Effector memory CD8-positive, alpha-beta T cell (primary cell): Measurements from ENCODE around the gene FXYD7.
"Not testable (repeated sequence)": the region's sequence is repeated elsewhere in the genome, so short reads cannot be mapped to it uniquely, and the experiment has no call there.

ENCODE experiments used
- ATAC-seq: fragments of 150-1000 bp; cut with Tn5 transposase; replicated peaks from 2 replicates; pipeline ENCODE4 v1.10.0; 2021; ENCODE audit warnings: mild to moderate bottlenecking, moderate library complexity
- DNase-seq, 3 experiments: peaks; one replicate each; pipeline ENCODE4 v3.0.0; 2021
- H3K27ac Mint-ChIP-seq, 2 donors: one replicate each; pipeline ENCODE4 v1.8.0; 2022; ENCODE audit warnings: mild to moderate bottlenecking in 2 of 2, mixed read lengths in 2 of 2, moderate library complexity in 2 of 2
- H3K27me3 Mint-ChIP-seq, 2 donors: one replicate each; pipeline ENCODE4 v1.8.0; 2022; ENCODE audit warnings: mixed read lengths in 2 of 2
- H3K36me3 Mint-ChIP-seq: one replicate; pipeline ENCODE4 v1.8.0; 2022; ENCODE audit warnings: mild to moderate bottlenecking, moderate library complexity, mixed read lengths; ENCODE audit not compliant: insufficient read depth
- H3K4me1 Mint-ChIP-seq, 2 donors: one replicate each; pipeline ENCODE4 v1.8.0; 2022; ENCODE audit warnings: low read depth in 2 of 2, mixed read lengths in 2 of 2
- H3K4me3 Mint-ChIP-seq, 2 donors: one replicate each; pipeline ENCODE4 v1.8.0; 2022; ENCODE audit warnings: mild to moderate bottlenecking in 2 of 2, mixed read lengths in 2 of 2, moderate library complexity in 2 of 2
- H3K9me3 Mint-ChIP-seq, 2 donors: one replicate each; pipeline ENCODE4 v1.8.0; 2022; ENCODE audit warnings: mixed read lengths in 2 of 2

FXYD7 gene

DNA sequence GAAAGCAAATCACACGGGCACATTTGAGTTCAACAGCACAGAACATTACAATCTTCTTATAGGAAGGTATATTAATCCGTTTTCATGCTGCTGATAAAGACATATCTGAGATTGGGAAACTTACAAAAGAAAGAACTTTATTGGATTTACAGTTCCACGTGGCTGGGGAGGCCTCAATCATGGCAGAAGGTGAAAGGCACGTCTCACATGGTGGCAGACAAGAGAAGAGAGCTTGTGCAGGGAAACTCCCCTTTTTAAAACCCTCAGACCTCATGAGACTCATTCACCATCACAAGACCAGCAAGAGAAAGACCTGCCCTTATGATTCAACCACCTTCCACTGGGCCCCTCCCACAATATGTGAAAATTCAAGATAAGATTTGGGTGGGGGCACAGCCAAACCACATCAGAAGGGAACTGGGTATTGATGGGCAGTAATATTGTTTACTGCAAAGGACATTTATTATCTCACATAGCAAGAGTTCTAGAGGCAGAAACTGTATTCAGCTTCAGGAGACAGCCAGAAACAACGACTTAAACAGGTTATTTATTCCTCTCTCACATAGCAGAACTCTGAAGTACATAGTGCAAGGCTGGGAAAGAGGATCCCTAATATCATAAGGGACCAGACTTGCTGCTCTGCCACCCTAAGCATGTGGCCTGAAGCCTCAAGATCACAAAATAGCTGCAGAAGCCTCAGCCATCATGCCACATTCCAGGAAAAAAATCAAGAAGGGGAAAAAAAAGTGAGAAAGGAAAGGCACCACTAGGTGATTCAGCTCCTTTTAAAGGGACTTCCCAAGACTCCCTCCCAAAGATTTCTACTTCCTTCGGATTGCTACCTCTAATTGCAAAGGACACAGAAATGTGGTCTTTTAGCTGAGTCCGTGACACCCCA lies 34.6 kb downstream of the FXYD7 start:
- H3K4me1 Mint-ChIP-seq: peaks cover 4 to 13% of the 10 kb centered on the region in 2 donors
- H3K27me3 Mint-ChIP-seq: no peaks in the 10 kb centered on the region
- no peaks in the 10 kb centered on the region for H3K9me3 Mint-ChIP-seq
- no peak overlapping the region for H3K27ac Mint-ChIP-seq
- ATAC-seq: no peak
- H3K36me3 Mint-ChIP-seq: peaks cover 2% of the 10 kb centered on the region
- H3K4me3 Mint-ChIP-seq: no peak overlapping the region
- no peak for DNase-seq

GRCh38 chr19:35178701-35179100 lies 35.6 kb downstream of the FXYD7 start:
- Mint-ChIP-seq H3K36me3 (peaks cover 2% of the 10 kb centered on the region), H3K4me1 (peaks cover 4 to 12% of the 10 kb centered on the region in 2 donors), H3K4me3 (no peak overlapping the region), H3K9me3 (no peaks in the 10 kb centered on the region), H3K27me3 (no peaks in the 10 kb centered on the region), H3K27ac (no peak overlapping the region)
- ATAC-seq (no peak), DNase-seq (no peak)

- Mint-ChIP-seq H3K4me1 (peaks cover 4 to 8% of the 10 kb centered on the region in 2 donors), H3K36me3 (peaks cover 2% of the 10 kb centered on the region), H3K9me3 (no peaks in the 10 kb centered on the region), H3K27ac (no peak overlapping the region), H3K4me3 (no peak overlapping the region), H3K27me3 (no peaks in the 10 kb centered on the region)
- no peak for ATAC-seq
- no peak for DNase-seq
Measured at GRCh38 chr19:35179830-35180229, 36.8 kb downstream of the FXYD7 start.

DNA sequence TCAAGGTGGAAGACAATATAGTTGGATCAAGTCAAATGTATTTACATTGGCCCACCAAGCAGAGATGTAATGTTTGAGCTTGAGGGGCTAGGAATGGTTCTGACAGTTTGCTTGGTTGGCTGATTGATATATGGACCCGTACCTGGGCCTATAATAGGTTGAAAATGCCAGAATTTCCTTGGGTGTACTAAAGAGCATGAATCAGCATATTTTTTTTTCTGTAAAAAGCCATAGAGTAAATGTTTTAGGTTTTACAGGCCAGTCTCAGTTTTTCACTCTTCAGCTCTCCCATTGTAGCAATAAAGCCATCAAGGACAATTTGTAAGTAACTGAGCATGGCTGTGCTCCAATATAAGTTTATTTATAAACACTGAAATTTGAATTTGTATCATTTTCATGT lies 38.3 kb downstream of the FXYD7 start:
- no peak for DNase-seq
- Mint-ChIP-seq H3K9me3 (no peaks in the 10 kb centered on the region), H3K4me1 (peaks cover 0 to 5% of the 10 kb centered on the region in 2 donors), H3K27me3 (no peaks in the 10 kb centered on the region), H3K27ac (no peak overlapping the region), H3K4me3 (no peak overlapping the region), H3K36me3 (no peaks in the 10 kb centered on the region)
- no peak for ATAC-seq

- peaks cover 0 to 2% of the 10 kb centered on the region in 2 donors for H3K4me1 Mint-ChIP-seq
- no peak overlapping the region for H3K27ac Mint-ChIP-seq
- no peaks in the 10 kb centered on the region for H3K27me3 Mint-ChIP-seq
- H3K36me3 Mint-ChIP-seq: no peaks in the 10 kb centered on the region
- ATAC-seq (no peak), DNase-seq (no peak)
- H3K4me3 Mint-ChIP-seq: no peak overlapping the region
- no peaks in the 10 kb centered on the region for H3K9me3 Mint-ChIP-seq
Measured at GRCh38 chr19:35184267-35184666, 41.2 kb downstream of the FXYD7 start.

GRCh38 chr19:35184884-35185283 lies 41.8 kb downstream of the FXYD7 start:
- DNase-seq (no peak), ATAC-seq (no peak)
- Mint-ChIP-seq H3K27me3 (no peaks in the 10 kb centered on the region), H3K27ac (no peak overlapping the region), H3K9me3 (no peaks in the 10 kb centered on the region), H3K36me3 (no peaks in the 10 kb centered on the region), H3K4me1 (peaks cover 0 to under 1% of the 10 kb centered on the region in 2 donors), H3K4me3 (no peak overlapping the region)

DNA sequence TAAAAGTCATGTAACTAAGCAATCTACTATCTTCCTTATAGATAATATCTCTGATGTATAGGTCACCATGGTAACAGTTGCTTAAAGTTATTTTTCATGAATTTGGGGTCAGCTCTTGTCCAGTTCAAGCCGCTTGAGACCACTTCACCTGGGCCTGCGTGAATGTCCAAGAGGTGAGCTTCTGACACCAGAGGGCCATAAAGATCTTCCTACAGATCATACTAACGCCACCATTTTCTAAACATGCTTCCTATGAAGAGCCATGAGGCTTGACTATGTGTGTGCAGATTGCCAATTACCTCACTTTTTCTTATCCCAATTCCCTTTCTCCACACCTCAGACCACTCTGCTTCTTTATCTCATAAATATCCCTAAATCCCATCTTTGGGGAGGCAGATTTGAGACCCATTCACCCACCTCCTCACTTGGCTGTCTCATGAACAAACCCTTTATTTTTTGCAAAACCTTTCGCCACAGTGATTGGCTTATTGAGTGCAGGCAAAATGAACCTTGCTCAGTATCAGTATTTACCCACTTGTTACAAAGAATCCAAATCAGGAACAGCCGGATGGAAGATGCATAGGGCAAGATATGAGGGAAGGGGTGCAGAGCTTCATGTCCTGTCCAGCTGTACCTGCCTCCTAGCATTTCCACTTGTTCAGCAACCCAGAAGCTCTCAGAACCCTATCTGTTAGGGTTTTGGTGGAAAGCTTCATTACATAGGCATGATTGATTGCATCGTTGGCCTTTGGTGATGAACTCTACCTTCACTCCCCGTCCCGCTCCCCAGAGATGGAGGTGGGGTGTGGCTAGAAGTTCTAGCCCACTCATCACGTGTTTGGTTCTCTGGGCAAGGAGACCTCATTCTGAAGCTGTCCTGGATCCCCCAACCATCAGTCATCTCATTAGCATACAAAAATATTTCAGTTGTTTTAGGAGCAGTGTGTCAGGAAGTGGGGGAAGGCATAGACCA lies 51.2 kb downstream of the FXYD7 start:
- H3K4me1 Mint-ChIP-seq: peaks cover 4 to 10% of the 10 kb centered on the region in 2 donors
- H3K9me3 Mint-ChIP-seq: no peaks in the 10 kb centered on the region
- no peaks in the 10 kb centered on the region for H3K36me3 Mint-ChIP-seq
- H3K27ac Mint-ChIP-seq: peak overlapping the region in 1 of 2 donors; percentile 26
- DNase-seq (no peak), ATAC-seq (no peak)
- H3K4me3 Mint-ChIP-seq: no peak overlapping the region
- H3K27me3 Mint-ChIP-seq: no peaks in the 10 kb centered on the region

DNA sequence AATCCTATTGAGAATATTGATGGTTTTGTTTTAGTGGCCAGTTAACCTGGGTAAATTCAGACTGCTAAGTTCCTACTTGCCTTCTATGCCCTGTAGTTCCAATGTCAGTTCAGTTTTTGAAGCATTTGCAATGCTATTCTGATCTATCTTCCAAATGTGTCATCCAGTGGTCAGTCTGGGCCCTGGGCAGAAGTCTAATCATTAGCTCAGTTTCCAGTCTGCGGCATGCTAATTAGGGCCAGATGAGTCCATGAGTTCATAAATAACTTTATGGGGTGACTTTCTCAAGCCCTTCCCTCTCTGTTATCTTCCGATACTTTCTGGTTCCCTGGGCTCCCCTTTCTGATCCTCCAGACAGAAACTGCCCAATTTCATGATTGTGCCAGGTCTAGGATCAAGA lies 52.8 kb downstream of the FXYD7 start:
- no peaks in the 10 kb centered on the region for H3K36me3 Mint-ChIP-seq
- no peaks in the 10 kb centered on the region for H3K9me3 Mint-ChIP-seq
- no peak overlapping the region for H3K27ac Mint-ChIP-seq
- ATAC-seq (no peak), DNase-seq (no peak)
- no peaks in the 10 kb centered on the region for H3K27me3 Mint-ChIP-seq
- no peak overlapping the region for H3K4me3 Mint-ChIP-seq
- H3K4me1 Mint-ChIP-seq: peaks cover 6 to 10% of the 10 kb centered on the region in 2 donors

DNA sequence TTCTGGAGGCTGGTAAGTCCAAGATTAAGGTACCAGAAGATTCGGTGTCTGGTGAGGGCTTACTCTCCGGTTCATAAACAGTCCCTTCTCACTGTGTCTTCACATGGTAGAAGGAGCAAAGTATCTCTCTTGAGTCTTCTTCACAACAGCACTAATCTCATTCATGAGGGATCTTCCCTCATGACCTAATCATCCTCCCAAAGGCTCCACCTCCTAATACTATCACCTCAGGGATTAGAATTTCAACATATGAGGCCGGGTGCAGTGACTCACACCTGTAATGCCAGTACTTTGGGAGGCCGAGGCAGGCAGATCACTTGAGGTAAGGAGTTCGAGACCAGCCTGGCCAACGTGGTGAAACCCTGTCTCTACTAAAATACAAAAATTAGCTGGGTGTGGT lies 53.8 kb downstream of the FXYD7 start:
- H3K27ac Mint-ChIP-seq, H3K27me3 Mint-ChIP-seq, ATAC-seq, H3K9me3 Mint-ChIP-seq, DNase-seq, H3K4me3 Mint-ChIP-seq, H3K36me3 Mint-ChIP-seq: not testable (repeated sequence)
- H3K4me1 Mint-ChIP-seq: peaks cover 10 to 12% of the 10 kb centered on the region in 2 donors

DNA sequence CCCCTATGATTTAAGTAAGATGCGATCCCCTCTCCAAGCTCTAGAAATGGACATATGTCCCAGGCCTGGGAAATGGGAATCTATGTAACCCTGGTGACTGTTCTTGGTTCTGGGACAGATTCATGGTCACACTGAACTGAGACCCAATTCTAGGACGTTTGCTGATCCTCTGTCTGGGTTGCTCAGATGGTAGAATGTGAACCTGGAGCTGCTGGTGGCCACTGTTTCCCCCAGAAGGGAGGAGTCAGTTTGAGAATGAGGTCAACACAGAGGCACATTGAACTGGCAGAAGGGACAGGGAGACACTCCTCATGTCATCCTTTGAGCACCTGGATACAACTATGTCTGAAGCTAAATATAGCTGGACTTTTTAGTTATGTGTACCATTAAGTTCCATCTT lies 56.4 kb downstream of the FXYD7 start:
- Mint-ChIP-seq H3K27ac (no peak overlapping the region), H3K27me3 (no peaks in the 10 kb centered on the region), H3K4me1 (peaks cover 20 to 24% of the 10 kb centered on the region in 2 donors), H3K36me3 (no peaks in the 10 kb centered on the region), H3K4me3 (no peak overlapping the region), H3K9me3 (no peaks in the 10 kb centered on the region)
- DNase-seq: no peak
- no peak for ATAC-seq

GRCh38 chr19:35202722-35203688 lies 60.0 kb downstream of the FXYD7 start:
- H3K4me1 Mint-ChIP-seq: peaks cover 42 to 46% of the 10 kb centered on the region in 2 donors
- no peaks in the 10 kb centered on the region for H3K27me3 Mint-ChIP-seq
- H3K4me3 Mint-ChIP-seq: no peak overlapping the region
- peak overlapping the region; percentile 70 to 77 for H3K27ac Mint-ChIP-seq
- ATAC-seq: no peak
- no peaks in the 10 kb centered on the region for H3K9me3 Mint-ChIP-seq
- DNase-seq: no peak
- H3K36me3 Mint-ChIP-seq: peaks cover 4% of the 10 kb centered on the region
